Measurements from ENCODE around the gene CDR2.
"Not testable (repeated sequence)": the region's sequence is repeated elsewhere in the genome, so short reads cannot be mapped to it uniquely, and the experiment has no call there.

CDR2 gene

GRCh38 chr16:22301423-22301822 is 73.0 kb downstream of the CDR2 start:
- not testable (repeated sequence) for DNase-seq

- DNase-seq, result peak; percentile 46 to 49
Observed at GRCh38 chr16:22300427-22301071, 73.9 kb downstream of the CDR2 start.

- DNase-seq, result no peak
Observed at GRCh38 chr16:22299036-22299435, 75.4 kb downstream of the CDR2 start.

GRCh38 chr16:22297871-22298733 is 76.3 kb downstream of the CDR2 start:
- DNase-seq, result peak; percentile 83 to 85

GRCh38 chr16:22297114-22297870 is 77.1 kb downstream of the CDR2 start, which contains the start of gene POLR3E:
Gene POLR3E (plus strand): TSS chr16:22297409. CDS start chr16:22302969, 5,560 bp downstream.
- peak; percentile 99 to 100 for DNase-seq

GRCh38 chr16:22296225-22297113 is 78.0 kb downstream of the CDR2 start:
- no peak for DNase-seq

All from CD4-positive, alpha-beta T cell treated with Interleukin-1 beta for 1 hour (primary cell).